HUDEP-2 (cell line): Measurements from ENCODE around the gene GUCY2D.
A peak's percentile ranks its signal among the peaks of the same experiment; 100 is the strongest.

Experiments
- DNase-seq, 76 experiments: peaks; one replicate each; lab custom pipeline; 2025; ENCODE audit not compliant: unreplicated experiment in 76 of 76; lab: John Stamatoyannopoulos, UW

GUCY2D gene

GRCh38 chr17:8062435-8062806 is 60.0 kb downstream of the GUCY2D start:
- DNase-seq = peak in 60 of 76 experiments; percentile 6 to 93 (median 68)

DNA sequence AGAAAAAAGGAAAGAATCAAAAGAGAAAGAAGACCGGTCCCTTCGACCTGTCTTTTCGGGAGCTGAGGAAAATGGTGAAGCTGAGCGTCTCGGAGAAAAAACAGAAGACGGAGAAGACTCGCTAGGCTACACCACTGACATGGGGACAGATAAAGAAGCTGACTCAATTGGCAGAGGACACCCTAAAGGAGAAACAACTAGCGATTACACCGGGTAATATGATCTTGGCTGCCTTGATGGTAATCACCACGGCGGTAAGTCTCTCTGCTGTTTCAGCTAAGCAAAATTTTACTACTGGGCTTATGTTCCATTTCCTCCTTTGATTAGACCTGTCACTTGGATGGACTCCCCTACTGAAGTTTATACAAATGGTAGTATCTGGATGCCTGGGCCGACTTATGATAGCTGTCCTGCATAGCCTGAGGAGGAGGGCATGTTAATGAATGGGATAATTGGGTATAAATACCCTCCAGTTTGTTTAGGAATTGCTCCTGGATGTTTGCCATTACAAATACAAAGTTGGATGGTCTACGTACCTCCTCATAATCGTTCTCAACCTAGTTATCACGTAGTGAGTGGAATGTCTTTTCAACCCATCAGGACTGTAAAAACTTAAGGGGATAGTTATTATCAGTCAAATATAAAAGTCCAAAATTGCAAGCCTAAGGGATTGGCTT is 60.5 kb downstream of the GUCY2D start:
- DNase-seq = peak in 48 of 76 experiments; percentile 9 to 82 (median 52)

DNA sequence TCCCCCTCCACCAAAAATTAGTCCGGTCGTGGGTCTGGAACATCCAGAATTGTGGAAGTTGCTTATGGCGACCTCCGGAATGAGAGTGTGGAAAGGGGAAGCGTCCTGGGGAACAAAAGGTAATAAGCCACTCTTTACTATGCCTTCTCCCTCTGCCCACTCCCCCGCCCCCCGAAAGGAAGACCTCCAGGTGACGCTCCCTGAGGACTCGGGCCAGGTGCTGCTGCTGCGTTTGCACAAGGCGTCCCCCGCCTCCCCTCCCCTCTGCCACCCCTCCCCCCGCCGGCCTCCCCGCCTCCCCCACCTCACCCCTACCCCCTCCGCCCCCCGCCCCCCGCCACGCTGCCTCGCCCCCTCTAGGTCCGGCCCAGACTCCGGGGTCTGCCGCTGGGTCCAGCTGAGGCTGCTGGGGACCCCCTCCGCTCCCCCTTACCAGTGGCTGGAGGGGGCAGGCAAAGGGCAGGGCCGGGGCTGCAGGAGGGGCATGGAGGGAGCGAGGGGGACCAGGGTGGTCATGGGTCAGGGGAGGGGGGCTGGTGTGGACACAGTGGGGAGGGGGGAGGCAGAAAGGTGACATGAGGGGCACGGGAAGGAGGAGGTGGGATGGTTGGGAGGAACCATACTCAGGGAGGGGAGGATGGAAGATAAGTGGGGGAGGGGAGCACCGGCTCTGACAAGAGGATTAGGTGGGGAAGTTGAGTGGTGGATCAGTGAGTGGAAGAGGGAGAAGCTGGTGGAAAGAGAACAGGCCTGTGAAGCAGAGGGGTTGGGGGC is 61.5 kb downstream of the GUCY2D start:
- peak in 5 of 76 experiments; percentile 13 to 18 (median 17) for DNase-seq

DNA sequence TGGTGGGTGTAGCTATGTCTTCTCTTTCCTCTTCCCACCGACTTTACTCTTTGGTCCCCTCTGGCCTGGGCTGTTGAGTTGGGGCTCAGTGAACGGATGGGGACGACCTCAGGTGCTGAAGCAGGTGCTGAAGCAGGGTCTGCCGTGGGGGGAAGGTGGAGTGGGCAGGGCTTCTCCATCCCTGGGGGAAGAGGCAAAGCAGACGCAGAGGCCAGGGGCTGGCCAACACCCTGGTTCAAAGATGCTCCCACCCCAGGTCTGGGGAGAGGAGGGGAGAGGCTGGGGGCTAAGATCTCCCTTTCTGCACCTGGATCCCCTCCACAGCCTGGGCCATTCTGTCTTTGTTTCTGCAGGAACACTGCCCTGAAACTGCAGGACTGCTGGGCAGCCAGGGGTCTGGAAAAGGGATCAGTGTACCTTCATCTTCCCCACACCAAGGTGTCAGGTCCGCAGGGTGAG is 62.2 kb downstream of the GUCY2D start:
- no peak for DNase-seq

GRCh38 chr17:8066841-8067775 is 64.7 kb downstream of the GUCY2D start:
- DNase-seq = no peak

- DNase-seq = no peak
Measured at GRCh38 chr17:8067806-8068205, 65.4 kb downstream of the GUCY2D start.

- peak in 42 of 76 experiments; percentile 11 to 61 (median 40) for DNase-seq
Measured at GRCh38 chr17:8068736-8069586, 66.5 kb downstream of the GUCY2D start.

- no peak for DNase-seq
Measured at GRCh38 chr17:8069587-8069860, 67.1 kb downstream of the GUCY2D start.
